Spleen (tissue), 11 donors: ENCODE measurements around the gene CLEC11A. TPM values are rescaled to one million over a fixed set of nuclear protein-coding genes. Genes with fewer than 3 reads are reported as not detected.

Experiments
- DNase-seq: peaks from one replicate; pipeline ENCODE4 v3.0.0-alpha.2; 2020
- H3K27ac ChIP-seq, 8 donors: fragments of 200-600 bp; sonication (generic) in 7 of 8; 1 replicate in 4 of 8; 2 replicates in 4 of 8; pipeline versions ENCODE4 v1.5.0 to v1.8.0; 2016 to 2021; ENCODE audit warnings: inconsistent platforms in 4 of 8, mild to moderate bottlenecking in 4 of 8, moderate library complexity in 1 of 8
- H3K27me3 ChIP-seq, 7 donors: fragments of 200-600 bp; sonication (generic) in 6 of 7; replicated peaks in 1 of 7; 1 replicate in 4 of 7; 2 replicates in 3 of 7; pipeline versions ENCODE4 v1.5.0 to v1.8.0; 2016 to 2021; ENCODE audit warnings: inconsistent platforms in 3 of 7, mild to moderate bottlenecking in 1 of 7
- H3K36me3 ChIP-seq, 6 donors: fragments of 200-600 bp; sonication (generic) in 5 of 6; 1 replicate in 4 of 6; 2 replicates in 2 of 6; pipeline versions ENCODE4 v1.5.0 to v1.8.0; 2016 to 2021; ENCODE audit warnings: inconsistent platforms in 2 of 6
- H3K4me1 ChIP-seq, 6 donors: fragments of 200-600 bp; sonication (generic) in 5 of 6; 1 replicate in 3 of 6; 2 replicates in 3 of 6; pipeline versions ENCODE4 v1.5.0 to v1.8.0; 2016 to 2021; ENCODE audit warnings: inconsistent platforms in 3 of 6
- H3K4me3 ChIP-seq, 8 donors: fragments of 200-600 bp; sonication (generic) in 7 of 8; 1 replicate in 4 of 8; 2 replicates in 4 of 8; pipeline versions ENCODE4 v1.5.0 to v1.8.0; 2016 to 2021; ENCODE audit warnings: inconsistent platforms in 4 of 8, mild to moderate bottlenecking in 4 of 8, moderate library complexity in 2 of 8
- H3K9me3 ChIP-seq, 8 donors: fragments of 200-600 bp; sonication (generic) in 7 of 8; 1 replicate in 4 of 8; 2 replicates in 4 of 8; pipeline versions ENCODE4 v1.5.0 to v1.8.0; 2016 to 2021; ENCODE audit warnings: inconsistent platforms in 4 of 8
- POLR2A ChIP-seq, 3 donors: fragments of 450-650 bp; IDR thresholded peaks; one replicate each; pipeline ENCODE4 v1.5.1; 2017; ENCODE audit warnings: antibody characterized with exemption in 3 of 3, mild to moderate bottlenecking in 1 of 3
- POLR2AphosphoS5 ChIP-seq, 3 donors: sonication (generic); formaldehyde crosslinking; IDR thresholded peaks; one replicate each; pipeline ENCODE4 v1.5.1; 2017; ENCODE audit warnings: antibody characterized with exemption in 3 of 3
- WGBS, 5 donors: extraction: QIAGEN DNeasy Blood & Tissue Kit in 3 of 5; methylation state at CpG; one replicate each; pipeline versions ENCODE4 v1.1.5 to v1.1.7; 2013 to 2018; 5-methylcytosine and 5-hydroxymethylcytosine counted together
- intact Hi-C: fragments of 100-400 bp; cut with DNase I; formaldehyde crosslinking; loops from one replicate; pipeline ENCODE4 v1.15.0; 2023; ENCODE audit warnings: low total_unique reads
- polyA plus RNA-seq, 3 donors: library from polyadenylated mRNA; stranded (reverse); fragments of 200-250 nt; gene quantifications; one replicate each; pipeline ENCODE4 v1.2.1, GENCODE V29; 2013
- total RNA-seq, 7 donors: library from RNA; depleted of rRNA in 3 of 7; stranded (reverse); fragments of >200 nt in 3 of 7; fragmentation: NEBNext Ultra II Directional in 4 of 7; extraction: Animal tissue kit (Norgen Biotek cat#: 25700) in 4 of 7; gene quantifications; one replicate each; pipeline versions ENCODE4 v1.1.0 to v1.2.1, GENCODE V29; 2016 to 2021
- TF ChIP-seq, protein P1 (sequence below), 11 experiments: fragments of 200-600 bp in 7 of 11; fragments of 450-650 bp in 4 of 11; sonication (generic) in 4 of 11; IDR thresholded peaks in 8 of 11; conservative IDR thresholded peaks in 3 of 11; 1 replicate in 7 of 11; 2 replicates in 4 of 11; pipeline versions ENCODE4 v1.4.0 to v1.8.0; 2016 to 2021; ENCODE audit warnings: antibody characterized with exemption in 11 of 11, inconsistent platforms in 4 of 11, mild to moderate bottlenecking in 1 of 11
- donor health status: healthy with polysubstance abuse.
- donor health status: DM: no; HTN: no; CAD: no; lungs with moderate emphysema.
- donor health status: DM: no; HTN: no; CAD: no.
- donor health status: Bipolar disorder and iron deficiency.
- donor health status: healthy.
- donor health status: DM: no; HTN: no; CAD: no.
- donor health status: DM: yes; HTN: yes; CAD: no.

CLEC11A gene
- total and polyA plus RNA-seq, 10 donors: 6.2 to 10.7 (median 8.9) TPM

GRCh38 chr19:50711196-50711595, 12.0 kb upstream of the CLEC11A start:
- no peaks in the 10 kb centered on the region for H3K36me3 ChIP-seq
- no peaks in the 10 kb centered on the region for H3K4me1 ChIP-seq
- intact Hi-C loops: no loop called here
- DNase-seq: no peak
- 82 to 92% (median 84%) methylated on average over 11 of the region's 11 CpGs for WGBS, 5 donors
- H3K27me3 ChIP-seq: peaks cover 0 to 59% (median 5%) of the 10 kb centered on the region in 7 donors
- no peak overlapping the region for H3K4me3 ChIP-seq
- no peak overlapping the region for H3K27ac ChIP-seq
- no peaks in the 10 kb centered on the region for H3K9me3 ChIP-seq
- TF ChIP-seq, protein P1, sequence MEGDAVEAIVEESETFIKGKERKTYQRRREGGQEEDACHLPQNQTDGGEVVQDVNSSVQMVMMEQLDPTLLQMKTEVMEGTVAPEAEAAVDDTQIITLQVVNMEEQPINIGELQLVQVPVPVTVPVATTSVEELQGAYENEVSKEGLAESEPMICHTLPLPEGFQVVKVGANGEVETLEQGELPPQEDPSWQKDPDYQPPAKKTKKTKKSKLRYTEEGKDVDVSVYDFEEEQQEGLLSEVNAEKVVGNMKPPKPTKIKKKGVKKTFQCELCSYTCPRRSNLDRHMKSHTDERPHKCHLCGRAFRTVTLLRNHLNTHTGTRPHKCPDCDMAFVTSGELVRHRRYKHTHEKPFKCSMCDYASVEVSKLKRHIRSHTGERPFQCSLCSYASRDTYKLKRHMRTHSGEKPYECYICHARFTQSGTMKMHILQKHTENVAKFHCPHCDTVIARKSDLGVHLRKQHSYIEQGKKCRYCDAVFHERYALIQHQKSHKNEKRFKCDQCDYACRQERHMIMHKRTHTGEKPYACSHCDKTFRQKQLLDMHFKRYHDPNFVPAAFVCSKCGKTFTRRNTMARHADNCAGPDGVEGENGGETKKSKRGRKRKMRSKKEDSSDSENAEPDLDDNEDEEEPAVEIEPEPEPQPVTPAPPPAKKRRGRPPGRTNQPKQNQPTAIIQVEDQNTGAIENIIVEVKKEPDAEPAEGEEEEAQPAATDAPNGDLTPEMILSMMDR (IDR thresholded peaks at IDR 0.05 in 8 of 11, conservative IDR thresholded peaks at IDR 0.05 in 3 of 11): no peak
- TF ChIP-seq POLR2A (IDR thresholded peaks at IDR 0.05): no peak
- no peak for TF ChIP-seq POLR2AphosphoS5 (IDR thresholded peaks at IDR 0.05)

GRCh38 chr19:50711805-50712204, 11.4 kb upstream of the CLEC11A start:
- WGBS, 5 donors: 76 to 88% (median 82%) methylated on average over 7 to 9 of the region's 9 CpGs
- no peak for DNase-seq
- Histone ChIP-seq H3K4me3 (no peak overlapping the region), H3K27ac (no peak overlapping the region), H3K36me3 (no peaks in the 10 kb centered on the region), H3K4me1 (no peaks in the 10 kb centered on the region), H3K9me3 (no peaks in the 10 kb centered on the region), H3K27me3 (peaks cover 0 to 65% (median 11%) of the 10 kb centered on the region in 7 donors)
- intact Hi-C loops: no loop called here
- TF ChIP-seq, protein P1 (IDR thresholded peaks at IDR 0.05 in 8 of 11, conservative IDR thresholded peaks at IDR 0.05 in 3 of 11): no peak
- no peak for TF ChIP-seq POLR2A (IDR thresholded peaks at IDR 0.05)
- TF ChIP-seq POLR2AphosphoS5 (IDR thresholded peaks at IDR 0.05): no peak

DNA sequence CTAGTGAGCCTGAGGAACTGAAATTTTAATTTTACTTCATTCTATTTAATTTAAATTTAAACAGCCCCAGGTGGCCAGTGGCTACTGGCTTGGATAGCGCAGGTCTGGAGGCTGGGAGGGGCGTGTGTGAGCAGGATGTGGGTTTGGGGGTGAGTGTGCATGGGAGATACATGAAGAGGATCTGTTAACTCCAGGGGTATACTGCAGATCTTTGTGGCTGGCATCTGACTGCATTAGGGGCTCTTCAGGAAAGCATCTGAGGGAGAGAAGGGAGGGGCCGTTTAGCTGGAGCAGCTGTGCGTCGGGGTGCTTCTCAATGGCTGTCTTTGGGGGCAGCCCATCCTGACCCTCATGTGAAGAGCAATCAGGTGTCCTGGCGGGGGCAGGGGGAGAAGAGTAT, 10.3 kb upstream of the CLEC11A start:
- H3K4me1 ChIP-seq: peaks cover 0 to 1% (median under 1%) of the 10 kb centered on the region in 6 donors
- intact Hi-C loops: no loop called here
- H3K36me3 ChIP-seq: no peaks in the 10 kb centered on the region
- H3K9me3 ChIP-seq: no peaks in the 10 kb centered on the region
- no peak overlapping the region for H3K27ac ChIP-seq
- TF ChIP-seq POLR2A (IDR thresholded peaks at IDR 0.05) (no peak), POLR2AphosphoS5 (IDR thresholded peaks at IDR 0.05) (no peak)
- TF ChIP-seq, protein P1 (IDR thresholded peaks at IDR 0.05 in 8 of 11, conservative IDR thresholded peaks at IDR 0.05 in 3 of 11): no peak
- H3K27me3 ChIP-seq: peaks cover 0 to 75% (median 21%) of the 10 kb centered on the region in 7 donors
- WGBS, 5 donors: 26 to 45% (median 40%) methylated on average over 6 of the region's 6 CpGs
- no peak overlapping the region for H3K4me3 ChIP-seq
- DNase-seq: no peak

DNA sequence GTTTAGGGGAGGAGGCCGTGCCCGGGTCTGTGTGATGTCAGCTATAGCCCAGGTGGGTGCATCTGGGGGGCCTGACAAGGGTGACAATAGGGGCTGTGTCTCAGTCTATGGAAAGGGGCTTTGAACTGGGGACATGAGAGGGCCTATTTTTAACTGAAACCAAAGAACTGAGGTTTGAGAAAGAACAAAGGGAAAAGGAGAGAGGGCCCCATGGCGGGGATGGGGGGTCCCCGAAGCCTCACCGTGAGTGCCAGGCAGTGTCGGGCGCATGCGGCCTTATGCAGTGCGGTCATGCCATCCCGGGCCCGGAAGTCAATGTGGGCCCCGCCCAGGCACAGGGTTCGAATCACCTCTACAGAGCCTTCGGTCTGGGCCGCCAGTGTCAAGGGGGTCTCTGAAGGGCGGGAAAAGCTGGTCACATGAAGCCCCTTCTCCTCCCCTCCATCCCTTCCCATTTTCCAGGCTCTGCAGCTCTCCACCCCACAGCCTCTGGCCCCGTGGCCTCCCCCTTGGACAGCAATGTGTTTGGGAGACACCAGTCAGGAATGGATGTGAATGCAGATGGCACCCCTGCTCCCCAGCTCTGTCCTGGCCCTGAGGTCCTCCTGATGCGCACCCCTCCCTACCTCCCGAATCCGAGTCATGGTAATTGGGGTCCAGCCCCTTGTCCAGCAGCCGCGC, 9.5 kb upstream of the CLEC11A start:
- Histone ChIP-seq H3K27me3 (peaks cover 0 to 84% (median 29%) of the 10 kb centered on the region in 7 donors), H3K36me3 (no peaks in the 10 kb centered on the region), H3K4me3 (no peak overlapping the region), H3K4me1 (peaks cover 0 to 10% (median 8%) of the 10 kb centered on the region in 6 donors), H3K27ac (no peak overlapping the region), H3K9me3 (no peaks in the 10 kb centered on the region)
- 72 to 89% (median 81%) methylated on average over 21 to 22 of the region's 22 CpGs for WGBS, 5 donors
- no peak for TF ChIP-seq POLR2A (IDR thresholded peaks at IDR 0.05)
- TF ChIP-seq, protein P1 (IDR thresholded peaks at IDR 0.05 in 8 of 11, conservative IDR thresholded peaks at IDR 0.05 in 3 of 11): no peak
- DNase-seq: no peak
- intact Hi-C loops: no loop called here
